22Rv1 (cell line): ENCODE results near the gene AEBP1.

Experiments
- H3K27ac ChIP-seq: fragments of 450-650 bp; 2 replicates; pipeline ENCODE4 v1.5.1; 2017
- ZFX ChIP-seq: fragments of 450-650 bp; IDR thresholded peaks from 2 replicates; pipeline ENCODE4 v1.6.1; 2017; ENCODE audit warnings: antibody characterized with exemption, borderline replicate concordance
- TF ChIP-seq, protein P1 (sequence below): fragments of 450-650 bp; IDR thresholded peaks from 2 replicates; pipeline ENCODE4 v1.5.1; 2017; ENCODE audit warnings: mild to moderate bottlenecking

The AEBP1 gene

DNA sequence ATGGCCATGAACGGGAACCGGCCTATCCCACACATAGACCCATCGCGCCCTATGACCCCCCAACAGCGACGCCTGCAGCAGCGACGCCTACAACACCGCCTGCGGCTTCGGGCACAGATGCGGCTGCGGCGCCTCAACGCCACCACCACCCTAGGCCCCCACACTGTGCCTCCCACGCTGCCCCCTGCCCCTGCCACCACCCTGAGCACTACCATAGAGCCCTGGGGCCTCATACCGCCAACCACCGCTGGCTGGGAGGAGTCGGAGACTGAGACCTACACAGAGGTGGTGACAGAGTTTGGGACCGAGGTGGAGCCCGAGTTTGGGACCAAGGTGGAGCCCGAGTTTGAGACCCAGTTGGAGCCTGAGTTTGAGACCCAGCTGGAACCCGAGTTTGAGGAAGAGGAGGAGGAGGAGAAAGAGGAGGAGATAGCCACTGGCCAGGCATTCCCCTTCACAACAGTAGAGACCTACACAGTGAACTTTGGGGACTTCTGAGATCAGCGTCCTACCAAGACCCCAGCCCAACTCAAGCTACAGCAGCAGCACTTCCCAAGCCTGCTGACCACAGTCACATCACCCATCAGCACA, 9.7 kb downstream of the AEBP1 start:
- TF ChIP-seq ZFX: no peak
- TF ChIP-seq, protein P1, sequence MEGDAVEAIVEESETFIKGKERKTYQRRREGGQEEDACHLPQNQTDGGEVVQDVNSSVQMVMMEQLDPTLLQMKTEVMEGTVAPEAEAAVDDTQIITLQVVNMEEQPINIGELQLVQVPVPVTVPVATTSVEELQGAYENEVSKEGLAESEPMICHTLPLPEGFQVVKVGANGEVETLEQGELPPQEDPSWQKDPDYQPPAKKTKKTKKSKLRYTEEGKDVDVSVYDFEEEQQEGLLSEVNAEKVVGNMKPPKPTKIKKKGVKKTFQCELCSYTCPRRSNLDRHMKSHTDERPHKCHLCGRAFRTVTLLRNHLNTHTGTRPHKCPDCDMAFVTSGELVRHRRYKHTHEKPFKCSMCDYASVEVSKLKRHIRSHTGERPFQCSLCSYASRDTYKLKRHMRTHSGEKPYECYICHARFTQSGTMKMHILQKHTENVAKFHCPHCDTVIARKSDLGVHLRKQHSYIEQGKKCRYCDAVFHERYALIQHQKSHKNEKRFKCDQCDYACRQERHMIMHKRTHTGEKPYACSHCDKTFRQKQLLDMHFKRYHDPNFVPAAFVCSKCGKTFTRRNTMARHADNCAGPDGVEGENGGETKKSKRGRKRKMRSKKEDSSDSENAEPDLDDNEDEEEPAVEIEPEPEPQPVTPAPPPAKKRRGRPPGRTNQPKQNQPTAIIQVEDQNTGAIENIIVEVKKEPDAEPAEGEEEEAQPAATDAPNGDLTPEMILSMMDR: 0 out of 2 replicates have a peak, but pooled peaks have one; percentile 4
- peak overlapping the region; percentile 91 for H3K27ac ChIP-seq

DNA sequence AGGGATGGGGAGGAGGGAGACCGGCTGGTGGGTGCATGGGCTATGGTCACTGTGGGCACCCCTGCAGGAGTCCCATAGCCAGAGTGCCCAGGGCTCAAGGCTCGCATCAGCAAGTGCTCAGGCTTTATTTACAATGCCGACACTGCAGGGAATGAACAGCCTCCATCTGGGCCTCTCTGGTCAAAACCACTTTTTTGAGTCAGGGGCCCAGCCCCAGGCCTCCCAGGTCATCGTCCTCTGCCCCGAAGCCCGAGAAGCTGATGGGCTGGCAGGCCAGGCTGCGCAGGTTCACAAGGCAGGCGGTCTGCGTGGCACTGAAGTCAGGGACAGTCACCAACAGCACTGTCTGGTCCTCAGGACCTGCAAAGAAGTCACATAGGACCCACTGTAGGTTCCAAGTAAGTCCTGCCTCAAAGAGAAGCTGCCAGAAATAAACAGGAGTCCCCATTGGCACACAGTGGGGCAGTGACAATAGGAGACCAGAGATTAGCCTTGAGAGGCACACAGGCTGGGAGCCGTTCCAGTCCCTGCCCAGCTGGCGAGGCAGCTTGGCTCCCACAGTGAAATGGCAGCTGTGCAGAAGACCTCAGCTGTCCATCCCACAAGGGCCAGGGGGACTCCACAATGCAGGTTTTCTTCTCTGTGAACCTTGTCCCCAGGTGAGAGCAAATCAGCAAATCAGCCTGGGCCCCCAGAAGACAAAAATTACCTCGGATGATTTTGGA, 10.6 kb downstream of the AEBP1 start:
- peak overlapping the region; percentile 91 for H3K27ac ChIP-seq
- TF ChIP-seq, protein P1: no peak
- TF ChIP-seq ZFX: no peak

DNA sequence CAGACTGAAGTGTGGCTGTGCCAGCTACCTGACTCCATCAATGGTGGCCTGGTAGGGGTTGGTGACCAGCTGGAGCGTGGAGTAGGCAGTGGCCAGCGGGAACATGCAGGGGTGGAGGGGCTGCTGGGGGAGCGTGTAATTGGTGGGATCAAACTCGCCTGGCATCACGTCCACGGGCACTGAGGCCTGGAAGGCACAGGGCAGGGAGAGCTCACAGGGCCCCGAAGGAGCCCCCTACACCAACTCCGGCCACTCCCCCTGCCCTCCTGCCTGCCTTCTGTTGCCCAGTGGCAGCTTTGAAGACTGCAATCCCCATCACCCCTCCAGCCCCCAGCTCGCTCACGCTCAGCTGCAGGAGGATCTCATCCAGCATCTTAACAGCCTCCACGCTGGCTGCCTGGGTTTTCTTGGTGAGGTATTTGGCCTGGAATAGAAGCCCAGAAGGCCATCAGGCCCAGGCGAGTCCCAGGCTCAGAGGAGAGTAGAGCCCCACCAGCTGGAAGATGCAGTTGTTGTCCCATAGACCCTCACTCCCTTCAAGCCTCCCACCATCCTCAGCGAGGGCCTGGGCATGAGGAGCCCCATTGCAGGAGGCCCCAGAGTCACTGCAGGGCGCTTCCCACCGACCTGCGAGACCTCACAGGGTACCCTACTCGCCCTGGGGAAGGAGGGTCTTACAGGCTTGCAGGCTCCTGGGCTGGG, 12.1 kb downstream of the AEBP1 start:
- TF ChIP-seq, protein P1: no peak
- no peak for TF ChIP-seq ZFX
- 0 out of 2 replicates have a peak overlapping the region, but pooled peaks have one; percentile 91 for H3K27ac ChIP-seq

DNA sequence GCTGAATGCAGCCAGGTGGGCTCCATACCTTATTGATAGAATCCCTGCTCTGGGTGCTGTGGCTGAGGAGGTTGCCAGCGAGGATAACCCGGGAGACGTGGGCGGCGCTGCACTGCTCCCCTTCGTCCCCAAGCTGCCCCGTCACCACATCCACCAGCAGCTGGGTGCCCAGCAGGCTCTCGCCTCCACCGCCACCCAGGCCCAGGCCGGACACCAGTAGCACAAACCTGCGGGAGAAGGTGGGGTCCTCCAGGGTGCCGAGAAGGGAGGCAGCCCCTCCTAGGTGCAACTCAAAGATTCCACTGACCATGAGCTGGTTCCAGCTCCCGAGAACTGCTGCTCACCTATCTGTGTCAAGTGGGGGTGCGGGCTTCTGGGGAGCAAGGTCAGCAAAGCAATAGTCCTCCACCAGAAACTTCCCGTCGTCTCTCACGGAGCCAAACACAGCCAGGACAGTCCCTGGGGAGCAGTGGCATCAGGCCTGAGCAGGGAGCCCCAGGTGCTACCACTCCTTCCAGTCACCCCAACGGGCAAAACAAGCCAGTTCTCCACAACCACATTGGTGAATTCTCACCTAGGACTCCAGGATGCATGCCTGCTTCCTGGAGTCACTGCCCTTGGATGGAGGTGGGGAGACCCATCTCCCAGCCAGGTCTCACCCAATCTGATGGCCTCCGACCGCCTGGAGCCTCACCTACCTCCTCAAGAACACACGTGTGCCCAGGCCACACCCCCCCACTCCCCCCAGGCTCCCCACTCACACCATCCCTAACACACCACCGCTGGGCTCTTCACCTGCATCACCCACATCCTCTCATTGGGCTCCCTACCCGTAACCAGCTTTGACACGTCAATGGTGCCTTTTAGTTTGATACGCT, 12.9 kb downstream of the AEBP1 start:
- no peak overlapping the region for H3K27ac ChIP-seq
- TF ChIP-seq, protein P1: no peak
- TF ChIP-seq ZFX: no peak

DNA sequence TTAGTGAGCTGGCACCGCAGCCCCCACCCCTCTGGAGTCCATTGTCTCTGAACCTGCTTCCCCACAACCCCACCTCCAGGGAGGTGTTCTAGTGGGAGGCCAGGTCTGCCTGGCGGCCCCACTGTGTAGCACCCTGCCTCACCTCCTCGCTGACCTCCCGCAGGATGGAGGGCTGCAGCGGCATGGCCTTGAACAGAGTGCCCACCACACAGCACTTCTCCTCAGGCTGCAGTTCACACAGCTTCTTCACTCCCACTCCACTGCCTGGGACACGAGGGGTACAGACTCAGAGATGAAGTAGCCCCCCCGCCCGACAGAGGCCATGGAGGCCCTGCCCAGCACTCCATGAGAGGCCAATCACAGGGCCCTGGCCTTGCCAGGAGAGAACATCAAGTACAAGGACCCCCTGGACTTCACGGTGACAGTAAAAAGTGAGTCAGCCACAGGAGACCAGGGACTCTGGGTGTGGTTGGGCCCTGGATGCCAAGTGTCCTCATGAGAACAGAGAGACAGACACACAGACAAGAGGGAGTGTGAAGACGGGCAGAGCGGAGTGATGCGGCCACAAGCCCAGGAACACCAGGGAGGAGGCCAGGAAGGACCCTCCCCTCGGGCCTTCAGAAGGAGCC, 13.8 kb downstream of the AEBP1 start:
- H3K27ac ChIP-seq: no peak overlapping the region
- no peak for TF ChIP-seq ZFX
- TF ChIP-seq, protein P1: no peak

DNA sequence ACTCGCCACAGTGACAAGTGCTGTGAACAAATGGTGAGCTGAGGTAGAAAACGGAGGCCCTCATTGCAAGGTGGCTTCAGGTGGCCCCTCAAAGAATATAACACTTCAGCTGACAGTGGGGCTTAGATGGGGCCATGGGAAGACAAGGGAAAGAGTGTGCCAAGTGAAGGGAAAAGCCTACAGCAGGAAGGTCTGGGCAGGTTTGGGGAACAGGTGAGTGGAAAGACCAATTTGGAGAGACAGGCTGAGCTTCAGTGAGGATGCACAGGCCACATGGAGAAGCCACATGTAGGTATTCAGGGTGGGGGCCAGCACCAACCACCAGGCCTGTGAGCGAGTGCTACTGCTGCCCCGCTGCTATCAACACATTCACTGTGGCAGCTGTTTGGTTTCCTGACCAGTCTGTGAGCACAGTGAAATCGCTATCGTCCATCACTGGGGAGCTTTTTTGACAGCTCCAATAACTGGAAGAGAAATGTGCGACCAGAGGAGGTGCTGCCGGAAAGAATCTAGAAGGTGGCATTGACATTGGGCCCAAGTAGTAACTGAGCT, 15.8 kb downstream of the AEBP1 start:
- H3K27ac ChIP-seq: 0 out of 2 replicates have a peak overlapping the region, but pooled peaks have one; percentile 4
- TF ChIP-seq ZFX: no peak
- TF ChIP-seq, protein P1: no peak
